ENCODE results near the gene BCL11A.

Gene BCL11A

DNA sequence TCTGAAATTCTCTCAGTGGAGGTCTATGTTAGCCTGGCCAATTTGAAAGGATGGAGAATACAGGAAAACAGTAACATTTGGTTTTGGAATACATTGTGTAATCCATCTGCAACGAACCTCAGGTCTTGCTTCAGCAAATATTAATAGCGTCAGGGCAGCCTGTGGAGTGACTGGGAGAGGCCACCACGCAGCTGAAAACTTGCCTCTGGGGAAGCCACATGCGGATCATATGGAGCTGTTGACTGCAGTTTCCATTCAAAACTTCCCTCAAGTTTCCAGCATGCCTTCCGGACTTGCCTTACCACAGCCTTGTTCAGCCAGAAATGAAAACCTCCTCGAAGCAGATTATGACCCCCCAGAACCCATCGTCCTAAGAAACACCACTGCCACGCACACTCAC is 25.7 kb downstream of the BCL11A start:
- no peak for DNase-seq (ENCODE audit: low read depth in 2 of 2)

DNA sequence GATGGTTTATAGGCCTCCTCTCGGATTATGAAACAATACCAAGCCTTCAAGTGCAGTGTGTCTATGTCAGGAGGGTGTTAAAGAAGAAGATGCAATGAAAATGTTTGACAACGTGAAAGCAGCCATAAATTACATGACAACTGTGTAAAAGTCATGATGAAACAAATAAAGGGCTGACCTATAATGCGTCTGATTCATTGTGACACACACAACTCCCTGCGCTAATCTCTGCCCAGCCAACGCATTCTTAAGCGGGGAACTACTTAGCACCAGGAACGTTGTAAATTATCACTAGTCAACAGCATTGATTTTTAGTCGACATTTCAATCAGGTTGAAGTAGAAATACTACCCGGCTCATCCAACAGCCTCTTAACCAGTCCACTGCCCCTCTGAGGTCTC is 26.8 kb downstream of the BCL11A start:
- no peak for DNase-seq (ENCODE audit: low read depth in 2 of 2)

DNA sequence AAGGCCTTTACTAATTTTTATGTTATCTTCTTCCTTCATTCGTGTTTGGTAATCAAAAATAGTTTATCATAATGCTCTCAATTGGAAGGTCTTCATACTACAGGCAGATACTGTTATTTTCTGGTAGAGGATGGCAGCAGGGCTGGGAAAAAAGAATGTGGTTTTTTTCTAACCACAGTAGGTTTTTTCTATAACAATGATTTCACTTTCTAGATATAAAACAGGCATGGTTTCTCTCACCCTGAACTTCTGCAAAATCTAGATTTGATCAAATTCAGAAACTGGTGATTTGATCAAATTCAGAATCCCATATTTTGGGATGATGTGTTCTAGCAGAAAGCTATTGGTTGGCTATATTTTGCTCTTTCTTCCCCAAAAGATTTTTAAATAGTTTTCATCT is 27.6 kb downstream of the BCL11A start:
- no peak for DNase-seq (ENCODE audit: low read depth in 2 of 2)

DNA sequence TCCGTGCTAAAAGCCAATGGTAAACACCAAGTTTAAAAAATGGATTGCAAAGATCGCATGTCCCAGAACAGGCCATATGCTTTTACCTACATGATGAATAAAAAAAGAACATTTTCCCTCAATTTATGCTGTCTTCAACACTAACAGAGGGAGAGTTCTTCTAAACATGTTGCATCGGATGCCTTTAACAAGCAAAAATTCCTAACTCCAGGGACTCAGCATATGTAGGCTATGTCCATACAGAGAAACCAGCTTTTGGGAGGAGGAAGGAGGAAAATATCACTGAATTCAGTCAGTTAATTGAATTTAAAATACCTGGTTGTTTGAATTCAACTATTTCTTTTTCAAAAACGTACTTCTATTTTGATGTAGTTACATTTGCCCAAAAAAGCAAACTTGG is 28.6 kb downstream of the BCL11A start:
- no peak for DNase-seq (ENCODE audit: low read depth in 2 of 2)

DNA sequence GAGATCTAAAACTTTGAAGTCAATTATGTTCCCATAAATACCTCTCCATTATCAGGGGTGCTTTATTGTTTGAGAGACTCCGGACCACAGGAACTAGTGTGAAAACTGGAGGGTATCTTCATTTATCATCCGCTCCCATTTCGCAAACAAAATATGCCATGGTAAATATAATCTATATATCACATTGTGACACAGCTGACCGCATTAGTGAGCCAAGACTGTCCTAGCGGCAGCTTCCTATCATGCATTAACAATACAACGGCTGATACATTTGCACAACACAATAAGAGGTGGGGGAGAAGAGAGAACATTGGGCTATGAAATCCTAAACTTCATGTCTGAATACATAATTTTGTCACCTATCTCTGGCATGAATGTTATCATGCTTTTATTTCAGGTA is 29.5 kb downstream of the BCL11A start:
- no peak for DNase-seq (ENCODE audit: low read depth in 2 of 2)

DNA sequence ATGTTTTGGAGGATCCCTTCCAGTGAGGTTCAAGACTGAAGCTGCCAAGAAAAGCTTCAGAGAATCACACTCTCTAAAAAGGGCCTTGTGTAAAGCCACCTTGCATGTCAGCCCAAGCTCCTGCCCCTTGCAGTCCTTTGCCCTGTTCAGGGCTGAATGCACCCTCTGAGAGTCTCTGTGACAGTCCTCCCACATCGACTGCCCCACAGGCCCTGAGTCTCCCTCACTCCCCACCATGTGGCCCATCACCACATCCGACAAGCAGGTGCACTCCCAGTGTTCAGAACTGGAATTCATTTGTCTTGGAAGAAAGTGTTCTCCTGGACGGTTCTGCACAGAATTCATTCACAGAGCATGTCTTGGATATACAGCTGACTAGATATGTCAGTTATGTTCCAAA is 31.0 kb downstream of the BCL11A start:
- DNase-seq (ENCODE audit: low read depth in 2 of 2): no peak

DNA sequence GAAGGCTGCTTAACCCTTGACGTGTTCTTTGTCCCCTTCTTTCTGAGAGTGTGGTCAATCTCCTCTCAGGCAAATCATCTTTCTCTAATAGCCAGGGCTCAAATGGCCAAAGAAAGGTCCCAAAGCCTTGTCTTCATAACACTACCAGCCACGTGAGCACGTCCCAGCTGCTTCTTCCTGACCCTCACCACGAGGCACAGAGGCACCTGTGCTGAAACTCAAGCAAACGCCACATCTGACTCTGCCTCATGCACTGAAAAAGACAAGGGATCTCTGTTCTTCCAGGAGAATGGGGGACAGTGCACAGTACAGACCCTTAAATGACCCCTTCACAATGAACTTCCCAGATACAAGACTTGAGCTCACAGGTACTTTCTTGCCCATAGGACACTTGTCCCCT is 31.8 kb downstream of the BCL11A start:
- DNase-seq (ENCODE audit: low read depth in 2 of 2): no peak

DNA sequence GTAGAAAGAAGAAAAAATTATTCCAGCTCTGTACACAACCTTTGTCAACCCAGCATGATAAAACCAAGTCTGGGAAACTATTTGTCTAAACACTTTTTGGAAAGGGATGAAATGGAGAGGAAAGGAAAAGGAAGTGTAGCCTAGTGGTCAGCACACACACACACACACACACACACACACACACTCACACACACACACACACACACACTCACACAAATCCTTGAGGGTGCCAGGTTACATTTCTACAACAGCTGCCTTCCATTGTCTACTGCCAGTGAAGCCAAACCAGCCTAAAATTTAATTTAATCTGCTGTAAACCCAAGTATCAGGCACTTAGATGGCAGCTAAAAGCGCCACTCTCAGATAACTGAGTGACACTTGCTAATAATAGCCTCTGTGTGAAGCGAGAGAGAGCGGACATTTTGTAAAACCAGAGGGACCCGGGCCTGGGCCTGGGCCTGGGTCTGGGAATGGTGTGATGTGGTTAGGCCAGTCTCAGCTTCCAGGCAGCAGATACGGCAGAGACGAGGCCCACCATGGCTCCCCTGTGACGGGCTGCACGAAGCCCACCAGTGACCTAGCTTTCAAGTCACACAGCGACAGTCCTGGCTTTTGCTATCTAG is 32.4 kb downstream of the BCL11A start:
- DNase-seq (ENCODE audit: low read depth in 2 of 2): no peak

DNA sequence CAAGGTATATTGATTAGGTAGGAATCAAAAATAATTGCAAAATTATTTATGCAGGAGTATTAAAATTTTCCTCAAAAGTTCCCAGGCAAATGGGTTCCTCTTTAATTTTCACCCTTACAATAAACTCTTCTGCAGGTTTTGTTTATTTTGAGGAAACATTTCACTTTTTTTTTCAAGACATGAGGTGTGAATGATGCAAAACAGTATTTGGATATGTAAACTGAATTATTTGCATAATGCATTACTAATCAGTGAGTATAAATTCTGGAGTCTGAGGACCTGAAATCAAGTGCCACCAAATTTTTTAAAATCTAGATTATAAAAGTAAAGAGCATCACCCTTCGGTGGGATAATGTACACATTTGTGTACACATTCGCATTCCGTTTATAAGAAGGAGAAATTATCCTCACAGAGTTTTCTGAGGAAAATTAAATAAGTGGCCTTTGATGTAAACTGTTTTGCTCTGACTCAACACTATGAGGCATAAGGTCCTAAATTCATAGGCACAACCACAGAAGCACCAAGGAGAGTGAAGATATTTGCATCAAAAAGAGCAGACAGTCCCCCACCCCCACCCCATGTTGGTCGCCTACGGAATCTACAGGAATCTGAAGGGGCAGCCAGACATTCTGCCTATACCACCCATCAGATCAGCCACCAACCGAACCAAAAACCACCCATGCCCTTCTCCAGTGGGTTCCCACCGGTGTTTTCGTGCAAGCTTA is 33.1 kb downstream of the BCL11A start:
- DNase-seq (ENCODE audit: low read depth in 2 of 2): no peak

DNA sequence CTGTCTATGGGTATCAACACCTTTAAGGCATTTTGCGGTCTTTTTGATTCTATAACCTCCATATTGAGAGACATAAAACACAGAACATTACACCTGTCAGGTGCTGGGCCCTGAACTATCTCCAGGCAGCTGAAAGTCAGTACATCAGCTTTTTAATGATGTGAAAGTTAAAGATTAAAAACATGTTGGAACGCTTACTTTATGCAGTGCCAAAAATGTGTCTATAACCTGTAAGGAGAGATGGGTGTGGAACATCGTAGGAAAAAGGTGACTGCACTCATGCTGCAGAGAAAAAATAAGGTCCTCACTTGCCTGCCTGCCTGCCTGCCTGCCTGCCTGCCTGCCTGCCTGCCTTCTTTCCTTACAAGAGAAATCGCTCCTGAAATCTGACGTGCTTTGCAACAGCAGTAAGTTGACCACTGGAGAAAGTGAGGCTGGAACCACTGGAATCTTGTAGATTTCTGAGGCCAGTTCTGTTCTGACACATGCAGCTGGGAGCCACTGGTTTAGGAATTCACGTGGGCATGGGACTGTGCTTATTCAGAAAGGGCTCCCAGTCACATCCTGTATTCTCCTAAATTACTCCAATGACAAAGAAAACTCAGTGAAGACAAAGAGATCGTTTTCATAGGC is 34.1 kb downstream of the BCL11A start:
- DNase-seq (ENCODE audit: low read depth in 2 of 2): no peak

DNA sequence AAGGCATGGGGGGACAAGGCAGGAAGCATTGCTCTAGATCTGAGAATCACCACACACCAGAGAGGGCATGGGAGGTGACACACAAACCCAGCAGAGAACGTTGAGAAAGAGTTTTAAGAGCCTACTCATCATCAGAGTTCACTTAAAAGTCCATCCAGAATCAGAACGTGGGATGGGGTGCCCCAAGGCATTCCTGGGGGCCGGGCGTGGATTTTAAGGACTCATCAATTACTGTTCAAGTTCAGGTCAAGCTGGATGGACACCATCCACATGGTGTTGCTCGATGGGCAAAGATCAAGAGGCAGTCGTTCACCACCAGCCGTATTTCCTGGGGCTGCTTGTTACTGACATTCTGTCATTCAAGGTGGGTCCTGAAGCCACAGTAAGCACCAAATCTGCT is 34.9 kb downstream of the BCL11A start:
- no peak for DNase-seq (ENCODE audit: low read depth in 2 of 2)

DNA sequence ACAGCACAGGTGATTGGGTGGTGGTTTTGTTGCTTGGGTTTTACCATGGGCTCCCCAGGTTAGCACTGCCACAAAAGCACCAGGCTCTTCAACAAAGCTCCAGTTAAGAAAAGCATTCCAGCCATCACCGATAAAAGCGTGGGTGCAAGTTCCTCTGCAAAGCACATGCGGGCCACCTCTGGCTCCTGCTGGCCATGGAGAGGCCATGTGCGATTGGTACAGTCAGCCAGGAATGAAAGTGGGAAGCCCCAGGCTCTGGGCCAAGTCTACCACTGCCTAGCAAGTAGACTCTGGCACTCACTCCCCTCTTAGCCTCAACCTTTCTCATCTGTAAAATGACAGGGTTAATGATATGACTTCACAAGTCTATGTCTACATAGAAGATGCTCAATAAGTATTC is 36.0 kb downstream of the BCL11A start:
- DNase-seq (ENCODE audit: low read depth in 2 of 2): no peak

DNA sequence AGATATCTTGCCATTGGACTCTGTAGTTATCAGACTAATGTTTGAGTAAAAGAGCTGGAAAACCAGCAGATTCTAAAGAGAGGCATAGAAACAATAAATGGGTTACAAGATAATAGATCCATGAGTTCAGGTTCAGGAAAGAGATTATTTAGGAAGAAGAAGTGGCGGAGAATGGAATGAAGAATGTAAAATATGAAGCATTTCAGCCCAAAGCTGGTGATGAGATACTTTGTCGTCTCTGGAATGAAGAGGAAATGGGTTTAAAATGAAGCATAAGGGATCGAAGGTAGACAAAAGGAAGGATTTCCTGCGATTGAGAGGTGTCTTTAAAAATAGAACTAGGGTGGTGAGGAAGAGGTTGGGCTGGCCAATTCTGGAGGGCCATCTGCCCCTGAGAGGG is 36.6 kb downstream of the BCL11A start:
- no peak for DNase-seq (ENCODE audit: low read depth in 2 of 2)

DNA sequence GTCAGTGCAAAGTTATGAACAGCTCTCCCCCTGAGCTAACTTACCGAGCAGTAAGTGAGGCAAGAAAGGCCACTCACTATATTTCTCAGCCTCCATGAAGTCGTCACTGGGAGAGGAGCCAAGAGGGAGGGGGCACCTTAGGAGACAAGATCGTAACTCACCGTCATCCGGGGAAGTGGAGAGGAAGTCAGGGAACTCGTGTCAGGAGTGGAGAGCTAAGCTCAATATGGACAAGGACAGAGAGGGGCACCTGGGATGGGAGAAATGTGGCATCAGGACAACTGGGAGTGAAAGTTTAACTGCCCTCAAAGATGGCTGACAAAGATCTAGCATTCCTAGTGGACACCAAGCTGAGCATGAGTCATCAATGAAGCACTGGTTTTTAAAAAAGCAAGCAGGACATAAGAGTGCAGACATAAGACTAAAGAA is 37.1 kb downstream of the BCL11A start:
- no peak for DNase-seq (ENCODE audit: low read depth in 2 of 2)

DNA sequence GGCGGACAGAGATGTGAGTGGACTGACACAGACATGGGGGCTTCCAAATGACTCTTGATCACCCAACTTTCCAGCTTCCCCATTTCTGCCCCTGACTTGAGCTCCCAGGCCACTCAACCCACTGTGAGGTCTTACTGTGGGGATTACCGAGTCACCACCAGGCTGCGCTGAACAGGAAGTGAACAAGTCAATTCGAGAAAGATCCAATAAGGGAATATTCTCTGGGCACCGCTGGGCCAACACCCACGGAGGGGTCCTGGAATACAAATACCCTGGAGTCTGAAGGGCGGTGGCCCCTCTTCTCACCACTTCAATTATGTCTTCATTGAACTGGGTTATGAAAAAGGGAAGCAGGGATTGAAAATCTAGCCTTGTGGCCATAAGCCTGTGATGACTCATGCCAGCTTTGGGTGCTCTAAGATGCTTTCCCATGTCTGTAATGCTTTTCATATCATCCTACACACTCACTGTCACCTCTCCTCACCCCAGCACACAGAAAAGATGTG is 37.7 kb downstream of the BCL11A start:
- DNase-seq (ENCODE audit: low read depth in 2 of 2): no peak

DNA sequence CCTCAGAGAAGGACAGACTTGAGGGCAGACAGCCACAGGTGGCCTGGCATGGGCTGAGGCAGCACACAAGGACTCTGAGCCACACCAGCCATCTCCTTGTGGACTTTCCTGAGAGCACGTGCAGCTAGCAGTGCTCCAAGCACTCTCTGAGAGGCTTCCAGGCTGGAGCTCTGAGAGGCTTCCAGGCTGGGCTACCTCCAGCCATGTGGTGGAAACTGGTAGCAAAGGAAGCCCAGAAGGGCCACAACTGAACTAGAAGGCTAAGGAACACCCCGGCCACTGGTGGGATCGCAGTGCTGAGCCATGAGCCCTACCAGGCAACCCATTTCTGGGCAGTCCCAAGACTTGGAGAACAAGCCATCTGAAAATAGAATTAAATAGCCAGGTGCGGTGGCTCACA is 39.5 kb downstream of the BCL11A start:
- no peak for DNase-seq (ENCODE audit: low read depth in 2 of 2)

DNA sequence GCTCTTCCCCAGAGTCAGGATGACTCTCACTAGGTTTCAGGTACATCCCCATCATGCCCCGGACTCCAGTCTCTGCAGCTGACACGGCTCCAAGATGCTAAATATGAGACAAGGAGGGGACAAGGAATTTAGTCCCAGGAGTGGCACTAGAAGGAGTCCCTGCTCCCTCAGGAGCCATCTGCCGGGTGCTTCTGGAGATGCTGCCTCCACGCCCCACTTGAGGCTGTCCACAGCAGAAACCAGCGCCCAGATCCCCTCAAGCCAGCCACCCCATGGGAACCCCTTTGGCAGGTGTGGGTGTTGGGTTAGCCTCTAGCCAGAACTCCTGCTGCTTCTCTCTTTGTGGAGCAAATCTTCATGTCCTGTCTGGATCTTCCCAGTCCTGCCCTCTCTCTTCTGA is 40.3 kb downstream of the BCL11A start:
- no peak for DNase-seq (ENCODE audit: low read depth in 2 of 2)

DNA sequence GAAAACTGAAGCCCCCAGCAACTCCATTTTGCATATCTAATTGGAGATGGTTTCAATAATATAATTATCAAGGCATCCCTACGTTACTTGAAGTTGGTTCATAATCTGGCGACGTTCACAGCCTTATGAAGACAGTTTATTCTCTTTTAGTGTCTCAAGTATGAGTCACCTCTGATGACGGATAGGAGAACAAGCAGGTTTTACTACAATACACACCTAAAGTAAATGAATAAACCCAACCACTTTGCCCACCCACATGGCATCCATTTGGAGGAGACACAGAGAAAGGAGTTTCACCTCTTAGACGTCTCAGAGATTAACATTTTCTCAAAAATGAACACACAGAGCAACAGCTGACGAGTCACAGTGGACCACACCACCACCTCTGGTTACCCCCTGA is 40.8 kb downstream of the BCL11A start:
- DNase-seq (ENCODE audit: low read depth in 2 of 2): no peak

DNA sequence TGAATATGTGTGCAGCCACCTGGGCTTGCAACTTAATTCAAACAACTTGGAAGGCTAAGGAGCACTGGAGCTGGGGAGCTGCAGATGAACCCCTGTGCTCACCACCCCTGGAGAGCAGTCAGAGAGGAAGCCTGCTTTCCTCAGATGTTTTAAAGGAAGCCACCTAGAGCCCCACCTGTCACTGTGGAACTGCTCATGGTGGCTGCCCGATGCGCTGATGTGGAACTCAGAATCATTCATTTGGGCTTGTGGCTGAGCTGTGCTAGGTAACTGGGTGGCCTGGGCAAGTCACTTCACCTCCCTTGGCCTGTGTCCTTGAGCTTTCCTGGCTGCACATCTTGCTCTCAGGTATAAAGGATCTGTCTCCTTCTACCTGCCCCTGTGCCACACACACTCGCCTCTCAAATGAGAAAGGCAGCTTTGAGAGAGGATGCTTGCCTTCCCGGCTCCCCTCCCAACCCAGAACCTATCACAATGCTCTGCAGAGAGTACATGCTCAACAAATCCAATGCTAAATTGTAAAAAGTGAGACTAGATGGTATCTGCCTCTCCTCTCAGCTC is 41.3 kb downstream of the BCL11A start:
- no peak for DNase-seq (ENCODE audit: low read depth in 2 of 2)

DNA sequence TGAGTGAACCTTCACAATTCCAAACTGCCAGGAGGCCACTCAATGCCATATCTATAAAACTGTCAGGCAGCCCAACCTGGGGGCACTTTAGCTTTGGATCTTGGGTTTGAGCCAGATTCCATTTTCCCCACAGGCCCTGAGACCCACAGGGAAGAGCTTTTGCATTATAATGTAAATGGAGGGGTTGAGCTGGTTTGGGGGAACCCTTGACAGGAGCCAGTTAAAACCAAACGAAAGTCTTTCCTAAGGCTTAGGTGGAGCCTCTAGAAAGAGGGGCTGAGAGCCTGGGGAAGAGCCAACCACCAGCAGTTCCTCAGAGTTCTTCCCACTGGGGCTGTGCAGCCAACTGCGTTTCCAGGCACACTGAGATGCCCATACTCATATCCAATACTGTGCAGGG is 42.7 kb downstream of the BCL11A start:
- no peak for DNase-seq (ENCODE audit: low read depth in 2 of 2)

DNA sequence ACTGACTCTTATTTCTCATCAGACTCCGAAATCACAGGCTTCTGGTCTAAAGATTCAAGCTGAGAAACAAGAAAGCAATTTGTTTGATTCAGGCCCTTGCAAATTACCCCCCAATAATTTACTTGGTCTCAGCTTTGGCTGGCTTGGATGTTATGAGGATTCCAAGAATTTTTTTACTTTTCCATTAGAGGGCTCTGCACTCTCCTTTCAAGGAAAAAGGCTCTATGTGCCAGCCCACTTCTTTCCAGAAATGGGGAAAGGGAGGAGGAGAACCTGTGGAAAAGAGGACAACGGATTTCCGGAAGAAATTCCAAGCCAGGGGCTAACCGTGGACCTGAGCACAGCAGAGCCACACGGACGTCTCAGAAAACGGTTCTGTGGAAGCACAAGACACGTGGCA is 44.4 kb downstream of the BCL11A start:
- DNase-seq (ENCODE audit: low read depth in 2 of 2): no peak

DNA sequence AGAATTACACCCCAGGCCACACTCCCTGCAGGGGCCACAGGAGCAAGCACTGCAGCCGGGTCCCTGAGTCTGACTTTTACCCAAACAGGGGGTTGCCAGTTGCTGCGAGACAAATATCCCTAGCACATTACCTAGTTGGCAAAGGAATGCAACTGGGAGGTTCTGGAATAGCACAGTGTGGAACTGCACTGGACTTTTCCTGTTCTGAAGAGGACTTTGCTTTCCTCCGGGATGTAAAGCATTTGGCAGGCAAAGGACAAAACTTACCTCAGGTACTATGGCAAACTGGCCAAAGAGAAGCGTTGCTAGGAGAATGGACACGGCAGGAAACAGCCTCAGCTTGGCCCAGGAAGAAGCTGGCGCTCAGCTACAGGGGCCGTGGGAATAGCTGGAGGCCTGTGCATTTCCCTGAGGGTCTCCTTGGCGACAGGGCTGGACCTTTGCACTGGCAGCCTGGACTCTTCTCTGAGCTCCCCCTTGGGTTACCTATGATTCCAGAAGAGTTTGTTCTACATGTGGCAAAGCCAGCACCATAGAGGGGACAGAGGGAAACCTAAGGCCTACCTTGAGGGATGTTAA is 45.0 kb downstream of the BCL11A start:
- no peak for DNase-seq (ENCODE audit: low read depth in 2 of 2)
